Activated CD4-positive, alpha-beta T cell treated with anti-CD3 and anti-CD28 coated beads, Interleukin-10, Interleukin-2, amounts not matched to agents 100 ng/mL and 50 ng/mL, durations not matched to agents 16 hours and 8 hours (primary cell): ENCODE measurements around the gene POLD3.
"Not testable (repeated sequence)": the region's sequence is repeated elsewhere in the genome, so short reads cannot be mapped to it uniquely, and the experiment has no call there.

Source experiments
- DNase-seq: peaks from one replicate; pipeline ENCODE4 v3.0.0-alpha.2; 2020

Gene POLD3

GRCh38 chr11:74583024-74583624, 9.3 kb upstream of the POLD3 start:
- no peak for DNase-seq

- DNase-seq: not testable (repeated sequence)
Measured at GRCh38 chr11:74590492-74590891, 1.9 kb upstream of the POLD3 start.

- no peak for DNase-seq
Measured at GRCh38 chr11:74592063-74592440, 330 bp upstream of the POLD3 start.

- no peak for DNase-seq
Measured at GRCh38 chr11:74593463-74593862, 1.1 kb downstream of the POLD3 start.

DNA sequence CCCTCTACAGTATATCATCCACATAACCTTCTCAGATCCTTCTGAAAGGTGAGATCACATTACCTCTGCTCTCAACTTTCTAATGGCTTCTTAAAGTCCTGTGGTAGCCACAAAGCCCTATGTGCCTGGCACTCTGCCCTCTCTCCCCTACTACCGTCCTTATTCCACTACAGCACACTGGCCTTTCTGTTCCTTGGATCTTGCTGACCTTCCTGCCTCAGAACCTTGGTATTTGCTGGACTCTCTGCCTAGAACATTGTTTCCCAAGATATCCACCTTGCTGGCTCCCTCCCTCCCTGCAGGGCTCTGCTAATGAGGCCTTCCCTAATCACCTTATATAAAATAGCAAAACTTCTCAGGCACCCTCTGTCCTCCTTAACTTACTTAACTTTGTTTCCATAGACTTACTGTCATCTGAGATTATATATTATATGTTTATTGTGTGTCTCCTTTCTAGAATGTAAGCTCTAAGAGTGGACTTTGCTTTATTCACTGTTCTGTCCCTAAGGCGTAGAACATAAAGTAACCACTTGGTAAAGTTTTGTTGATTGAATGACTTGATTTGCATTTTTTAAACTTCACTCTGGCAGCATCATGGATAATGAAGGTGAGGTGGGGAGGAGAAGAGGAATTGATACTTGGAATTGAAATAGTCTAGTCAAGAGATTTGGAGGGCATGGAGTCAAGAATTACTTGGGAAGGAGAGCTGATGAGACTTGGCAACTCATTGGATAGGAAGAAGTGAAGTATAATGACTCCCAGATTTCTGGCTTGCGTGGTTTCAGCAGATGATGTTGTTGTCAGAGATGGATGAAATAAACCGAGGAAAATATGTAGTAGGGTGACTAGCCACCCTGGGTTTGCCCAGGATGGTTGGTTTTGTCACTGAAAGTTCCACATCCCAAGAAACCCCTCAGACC, 10.5 kb downstream of the POLD3 start:
- DNase-seq: no peak

GRCh38 chr11:74603845-74604244, 11.5 kb downstream of the POLD3 start:
- DNase-seq: no peak

- no peak for DNase-seq
Measured at GRCh38 chr11:74604311-74604710, 11.9 kb downstream of the POLD3 start.

GRCh38 chr11:74605403-74605802, 13.0 kb downstream of the POLD3 start:
- no peak for DNase-seq

- no peak for DNase-seq
Measured at GRCh38 chr11:74608431-74608830, 16.0 kb downstream of the POLD3 start.

- no peak for DNase-seq
Measured at GRCh38 chr11:74611369-74611861, 19.0 kb downstream of the POLD3 start.

GRCh38 chr11:74612877-74613276, 20.5 kb downstream of the POLD3 start:
- no peak for DNase-seq

- DNase-seq: no peak
Measured at GRCh38 chr11:74615311-74615710, 22.9 kb downstream of the POLD3 start.

GRCh38 chr11:74615988-74616387, 23.6 kb downstream of the POLD3 start:
- no peak for DNase-seq

DNA sequence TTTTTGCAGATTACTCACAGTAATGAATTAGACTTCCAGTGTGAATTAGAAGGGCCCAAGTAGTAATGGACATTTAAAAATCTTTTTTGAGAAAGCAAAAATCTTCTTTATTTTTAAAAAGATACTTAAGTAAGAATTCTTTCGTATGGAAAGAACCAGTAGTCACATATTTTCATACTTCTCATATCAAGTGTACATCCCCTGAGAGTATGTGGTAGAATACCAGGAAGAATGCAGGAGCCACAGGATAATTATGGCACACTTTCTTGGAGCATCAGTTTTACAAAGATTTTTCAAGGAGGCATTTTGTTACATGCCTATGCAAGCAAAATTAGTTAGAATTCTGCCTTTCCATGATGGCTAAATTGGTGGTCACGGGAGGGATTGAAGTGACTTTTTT, 28.1 kb downstream of the POLD3 start:
- no peak for DNase-seq

DNA sequence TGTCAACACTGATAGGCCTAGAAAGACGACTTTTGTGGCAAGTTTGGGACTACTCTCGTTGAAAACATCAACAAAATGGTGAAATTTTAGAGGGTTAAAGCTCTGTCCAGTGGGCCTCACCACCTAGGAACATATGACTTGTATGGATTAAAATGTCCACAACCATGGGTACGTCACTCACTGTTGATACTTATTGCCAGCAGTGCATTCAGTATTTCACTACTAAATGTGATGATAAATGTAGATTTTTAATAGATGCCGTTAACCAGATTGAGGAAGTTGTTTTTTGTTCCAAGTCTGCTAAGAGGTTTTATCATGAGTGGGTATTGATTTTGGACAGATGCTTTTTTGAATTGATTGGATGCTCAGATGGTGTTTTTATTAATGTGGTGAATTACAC, 33.7 kb downstream of the POLD3 start:
- DNase-seq: no peak

- no peak for DNase-seq
Measured at GRCh38 chr11:74626604-74627003, 34.2 kb downstream of the POLD3 start.

- peak; percentile 34 for DNase-seq
Measured at GRCh38 chr11:74627381-74627780, 35.0 kb downstream of the POLD3 start.

DNA sequence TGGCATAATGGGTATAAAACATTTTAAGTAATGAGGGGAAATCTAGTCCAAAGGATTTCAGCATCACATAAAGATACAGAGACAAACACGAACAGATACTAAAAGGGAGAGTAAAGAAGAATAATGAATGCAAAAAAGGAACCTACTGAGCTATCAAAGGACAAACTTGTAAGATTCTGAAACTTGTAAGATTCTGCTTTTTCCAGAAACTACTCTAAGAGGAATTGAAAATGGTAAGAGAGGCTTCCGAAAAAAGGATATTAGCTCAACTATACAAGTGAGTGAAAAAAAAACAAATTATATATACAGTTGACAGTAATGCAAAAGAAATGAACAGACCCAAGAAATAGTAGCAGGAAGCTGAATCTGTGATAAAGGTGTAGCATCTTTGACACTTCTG, 37.7 kb downstream of the POLD3 start:
- no peak for DNase-seq

GRCh38 chr11:74633406-74634393, 41.3 kb downstream of the POLD3 start:
- DNase-seq: no peak

- DNase-seq: no peak
Measured at GRCh38 chr11:74634537-74634936, 42.2 kb downstream of the POLD3 start.

- DNase-seq: peak; percentile 45
Measured at GRCh38 chr11:74636630-74637184, 44.3 kb downstream of the POLD3 start.

DNA sequence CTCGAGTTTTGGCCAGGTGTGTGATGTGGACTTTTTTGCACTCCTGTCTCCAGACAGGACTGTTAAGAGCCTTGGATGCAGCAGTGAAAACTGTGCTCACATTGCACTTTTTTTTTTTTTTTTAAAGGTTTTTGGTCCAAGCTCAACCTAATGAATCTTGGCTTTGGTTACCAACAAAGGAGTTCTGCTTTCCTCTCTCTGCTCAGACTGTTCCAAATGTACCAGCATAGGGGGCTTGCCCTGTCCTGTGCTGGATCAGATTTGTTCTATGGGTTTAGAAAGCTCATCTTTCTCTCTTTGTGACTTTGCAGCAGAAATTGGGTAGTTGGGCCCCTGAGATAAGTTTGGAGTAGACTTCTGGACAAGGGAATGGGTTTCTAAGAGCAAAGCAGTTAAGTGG, 45.3 kb downstream of the POLD3 start:
- no peak for DNase-seq

GRCh38 chr11:74638869-74639268, 46.5 kb downstream of the POLD3 start:
- DNase-seq: no peak
